Upper lobe of left lung (tissue), 6 donors: Measurements from ENCODE around the gene TMEM114. TPM values are rescaled to one million over a fixed set of nuclear protein-coding genes. Genes with fewer than 3 reads are reported as not detected.

Experiments used
- ATAC-seq, 2 donors: fragments of 200-7000 bp; cut with Tn5 transposase; one replicate each; pipeline ENCODE4 v1.9.1; 2022; ENCODE audit warnings: mild to moderate bottlenecking in 2 of 2, moderate library complexity in 2 of 2; ENCODE audit not compliant: low FRiP score in 2 of 2
- DNase-seq, 2 donors: peaks; one replicate each; pipeline ENCODE4 v3.0.0-alpha.2; 2019 to 2020
- H3K27ac ChIP-seq, 4 donors: fragments of 200-600 bp; sonication (generic); one replicate each; pipeline ENCODE4 v1.5.1; 2016 to 2019
- H3K27me3 ChIP-seq, 4 donors: fragments of 200-600 bp; sonication (generic); one replicate each; pipeline ENCODE4 v1.5.1; 2017 to 2019
- H3K36me3 ChIP-seq, 4 donors: fragments of 200-600 bp; sonication (generic); one replicate each; pipeline ENCODE4 v1.5.1; 2016 to 2019
- H3K4me1 ChIP-seq, 4 donors: fragments of 200-600 bp; sonication (generic); one replicate each; pipeline ENCODE4 v1.5.1; 2018 to 2019
- H3K4me3 ChIP-seq, 4 donors: fragments of 200-600 bp; sonication (generic); one replicate each; pipeline ENCODE4 v1.5.1; 2017 to 2019; ENCODE audit warnings: mild to moderate bottlenecking in 2 of 4, moderate library complexity in 1 of 4
- H3K9me3 ChIP-seq, 4 donors: fragments of 200-600 bp; sonication (generic); one replicate each; pipeline ENCODE4 v1.5.1; 2018 to 2019
- CTCF ChIP-seq, 6 experiments: fragments of 450-650 bp in 4 of 6; fragments of 200-600 bp in 2 of 6; sonication (generic) in 2 of 6; IDR thresholded peaks; one replicate each; pipeline ENCODE4 v1.5.1; 2016 to 2019; ENCODE audit warnings: antibody characterized with exemption in 6 of 6
- EP300 ChIP-seq, 4 donors: sonication (generic); formaldehyde crosslinking; IDR thresholded peaks; one replicate each; pipeline ENCODE4 v1.5.1; 2017; ENCODE audit warnings: antibody characterized with exemption in 4 of 4, control low read depth in 2 of 4
- POLR2A ChIP-seq, 4 donors: fragments of 450-650 bp; IDR thresholded peaks; one replicate each; pipeline ENCODE4 v1.5.1; 2016 to 2017; ENCODE audit warnings: antibody characterized with exemption in 4 of 4, mild to moderate bottlenecking in 2 of 4
- POLR2AphosphoS5 ChIP-seq, 2 donors: sonication (generic); formaldehyde crosslinking; IDR thresholded peaks; one replicate each; pipeline ENCODE4 v1.5.1; 2017; ENCODE audit warnings: antibody characterized with exemption in 2 of 2
- WGBS, 2 donors: methylation state at CpG; one replicate each; pipeline ENCODE4 v1.1.5; 2017 to 2018; 5-methylcytosine and 5-hydroxymethylcytosine counted together
- total RNA-seq, 6 donors: library from RNA; depleted of rRNA in 4 of 6; stranded (reverse); fragments of >200 nt in 4 of 6; gene quantifications; one replicate each; pipeline versions ENCODE4 v1.1.0 to v1.2.1, GENCODE V29; 2016 to 2021
- donor health status: DM: no; HTN: no; CAD: no; lungs with moderate emphysema.
- donor health status: DM: no; HTN: yes; CAD: no; lungs with severe emphysema.

TMEM114 gene
- total RNA-seq, 6 donors from 2014 or later = not detected

- peak overlapping the region; percentile 74 to 93 (median 86) for H3K27ac ChIP-seq
- H3K36me3 ChIP-seq = peaks cover 6 to 12% (median 10%) of the 10 kb centered on the region in 4 donors
- H3K9me3 ChIP-seq = no peaks in the 10 kb centered on the region
- H3K27me3 ChIP-seq = no peaks in the 10 kb centered on the region
- 20 to 22% methylated on average over 11 to 12 of the region's 12 CpGs for WGBS, 2 donors
- ATAC-seq (no peak), DNase-seq (no peak)
- no peak for TF ChIP-seq POLR2A (IDR thresholded peaks at IDR 0.05)
- no peak for TF ChIP-seq EP300 (IDR thresholded peaks at IDR 0.05)
- no peak for TF ChIP-seq CTCF (IDR thresholded peaks at IDR 0.05)
- no peak for TF ChIP-seq POLR2AphosphoS5 (IDR thresholded peaks at IDR 0.05)
- peaks cover 9 to 24% (median 16%) of the 10 kb centered on the region in 4 donors for H3K4me1 ChIP-seq
- peak overlapping the region; percentile 62 to 90 (median 81) for H3K4me3 ChIP-seq
Measured at GRCh38 chr16:8621222-8621571, 30.9 kb upstream of the TMEM114 start.

GRCh38 chr16:8620535-8620934, 30.2 kb upstream of the TMEM114 start:
- DNase-seq (no peak), ATAC-seq (no peak)
- TF ChIP-seq POLR2A (IDR thresholded peaks at IDR 0.05) (no peak), EP300 (IDR thresholded peaks at IDR 0.05) (no peak), POLR2AphosphoS5 (IDR thresholded peaks at IDR 0.05) (no peak), CTCF (IDR thresholded peaks at IDR 0.05) (no peak)
- no peaks in the 10 kb centered on the region for H3K9me3 ChIP-seq
- H3K36me3 ChIP-seq = peaks cover 0 to 6% (median 3%) of the 10 kb centered on the region in 4 donors
- no peaks in the 10 kb centered on the region for H3K27me3 ChIP-seq
- no peak overlapping the region for H3K27ac ChIP-seq
- 74 to 86% methylated on average over 6 of the region's 6 CpGs for WGBS, 2 donors
- H3K4me3 ChIP-seq = no peak overlapping the region
- H3K4me1 ChIP-seq = peaks cover 9 to 24% (median 16%) of the 10 kb centered on the region in 4 donors

- ATAC-seq (no peak), DNase-seq (no peak)
- no peak overlapping the region for H3K4me3 ChIP-seq
- H3K9me3 ChIP-seq = no peaks in the 10 kb centered on the region
- WGBS, 2 donors = 73 to 77% methylated on average over 5 of the region's 5 CpGs
- peaks cover 0 to 3% (median 0%) of the 10 kb centered on the region in 4 donors for H3K36me3 ChIP-seq
- TF ChIP-seq POLR2AphosphoS5 (IDR thresholded peaks at IDR 0.05) (no peak), POLR2A (IDR thresholded peaks at IDR 0.05) (no peak), CTCF (IDR thresholded peaks at IDR 0.05) (no peak), EP300 (IDR thresholded peaks at IDR 0.05) (no peak)
- peaks cover 9 to 24% (median 16%) of the 10 kb centered on the region in 4 donors for H3K4me1 ChIP-seq
- no peaks in the 10 kb centered on the region for H3K27me3 ChIP-seq
- H3K27ac ChIP-seq = no peak overlapping the region
Measured at GRCh38 chr16:8619671-8620370, 29.5 kb upstream of the TMEM114 start.

GRCh38 chr16:8614435-8615029, 24.2 kb upstream of the TMEM114 start:
- WGBS, 2 donors = 54 to 64% methylated on average over 9 of the region's 9 CpGs

More at GRCh38 chr16:8614435-8615029, 24.2 kb upstream of the TMEM114 start:
- ATAC-seq (no peak), DNase-seq (no peak)
- Histone ChIP-seq H3K4me1 (no peaks in the 10 kb centered on the region), H3K9me3 (no peaks in the 10 kb centered on the region), H3K27me3 (no peaks in the 10 kb centered on the region), H3K4me3 (no peak overlapping the region), H3K27ac (no peak overlapping the region), H3K36me3 (no peaks in the 10 kb centered on the region)
- TF ChIP-seq CTCF (IDR thresholded peaks at IDR 0.05) (no peak), POLR2A (IDR thresholded peaks at IDR 0.05) (no peak), POLR2AphosphoS5 (IDR thresholded peaks at IDR 0.05) (no peak), EP300 (IDR thresholded peaks at IDR 0.05) (no peak)
